Gastroesophageal sphincter (tissue), 4 donors: ENCODE data around the gene LDB1. TPM values are rescaled to one million over a fixed set of nuclear protein-coding genes. Genes with fewer than 3 reads are reported as not detected.

Experiments used
- ATAC-seq: fragments of 150-250 bp; one replicate; pipeline ENCODE4 v1.9.1; 2016; ENCODE audit warnings: mild to moderate bottlenecking, moderate library complexity
- H3K27ac ChIP-seq, 4 donors: fragments of 200-600 bp; sonication (generic) in 3 of 4; 1 replicate in 3 of 4; 2 replicates in 1 of 4; pipeline ENCODE4 v1.5.1; 2016 to 2019
- H3K27me3 ChIP-seq: fragments of 200-600 bp; sonication (generic); one replicate; pipeline ENCODE4 v1.5.1; 2019
- H3K36me3 ChIP-seq, 2 donors: fragments of 200-600 bp; sonication (generic); one replicate each; pipeline ENCODE4 v1.5.1; 2019; ENCODE audit warnings: control low read depth in 1 of 2
- H3K4me1 ChIP-seq, 3 donors: fragments of 200-600 bp; sonication (generic); 1 replicate in 2 of 3; 2 replicates in 1 of 3; pipeline ENCODE4 v1.5.1; 2016 to 2019; ENCODE audit warnings: control low read depth in 2 of 3
- H3K4me3 ChIP-seq, 2 donors: fragments of 200-600 bp; sonication (generic); one replicate each; pipeline ENCODE4 v1.5.1; 2019; ENCODE audit warnings: mild to moderate bottlenecking in 1 of 2, moderate library complexity in 1 of 2
- H3K9me3 ChIP-seq, 3 donors: fragments of 200-600 bp; sonication (generic); one replicate each; pipeline ENCODE4 v1.5.1; 2017 to 2019; ENCODE audit warnings: control low read depth in 2 of 3
- EP300 ChIP-seq: sonication (generic); formaldehyde crosslinking; IDR thresholded peaks from one replicate; pipeline ENCODE4 v1.6.1; 2017; ENCODE audit warnings: antibody characterized with exemption, mild to moderate bottlenecking
- POLR2A ChIP-seq, 2 donors: fragments of 450-650 bp; IDR thresholded peaks; one replicate each; pipeline ENCODE4 v1.6.1; 2017; ENCODE audit warnings: antibody characterized with exemption in 2 of 2, mild to moderate bottlenecking in 2 of 2, moderate library complexity in 1 of 2
- POLR2AphosphoS5 ChIP-seq: sonication (generic); formaldehyde crosslinking; IDR thresholded peaks from one replicate; pipeline ENCODE4 v1.6.1; 2017; ENCODE audit warnings: antibody characterized with exemption
- WGBS, 2 donors: methylation state at CpG; one replicate each; pipeline ENCODE4 v1.1.5; 2018; ENCODE audit warnings: low coverage in 1 of 2; 5-methylcytosine and 5-hydroxymethylcytosine counted together
- total RNA-seq, 4 donors: library from RNA; depleted of rRNA; stranded (reverse); fragments of >200 nt; gene quantifications; one replicate each; pipeline ENCODE4 v1.1.0, GENCODE V29; 2016
- TF ChIP-seq, protein P1 (sequence below), 4 experiments: fragments of 200-600 bp in 2 of 4; fragments of 450-650 bp in 2 of 4; sonication (generic) in 1 of 4; IDR thresholded peaks; one replicate each; pipeline ENCODE4 v1.5.1; 2017 to 2019; ENCODE audit warnings: antibody characterized with exemption in 4 of 4, mild to moderate bottlenecking in 2 of 4, moderate library complexity in 2 of 4

The LDB1 gene
- total RNA-seq, 4 donors from 2014 or later = 43.7 to 92.0 (median 60.4) TPM

DNA sequence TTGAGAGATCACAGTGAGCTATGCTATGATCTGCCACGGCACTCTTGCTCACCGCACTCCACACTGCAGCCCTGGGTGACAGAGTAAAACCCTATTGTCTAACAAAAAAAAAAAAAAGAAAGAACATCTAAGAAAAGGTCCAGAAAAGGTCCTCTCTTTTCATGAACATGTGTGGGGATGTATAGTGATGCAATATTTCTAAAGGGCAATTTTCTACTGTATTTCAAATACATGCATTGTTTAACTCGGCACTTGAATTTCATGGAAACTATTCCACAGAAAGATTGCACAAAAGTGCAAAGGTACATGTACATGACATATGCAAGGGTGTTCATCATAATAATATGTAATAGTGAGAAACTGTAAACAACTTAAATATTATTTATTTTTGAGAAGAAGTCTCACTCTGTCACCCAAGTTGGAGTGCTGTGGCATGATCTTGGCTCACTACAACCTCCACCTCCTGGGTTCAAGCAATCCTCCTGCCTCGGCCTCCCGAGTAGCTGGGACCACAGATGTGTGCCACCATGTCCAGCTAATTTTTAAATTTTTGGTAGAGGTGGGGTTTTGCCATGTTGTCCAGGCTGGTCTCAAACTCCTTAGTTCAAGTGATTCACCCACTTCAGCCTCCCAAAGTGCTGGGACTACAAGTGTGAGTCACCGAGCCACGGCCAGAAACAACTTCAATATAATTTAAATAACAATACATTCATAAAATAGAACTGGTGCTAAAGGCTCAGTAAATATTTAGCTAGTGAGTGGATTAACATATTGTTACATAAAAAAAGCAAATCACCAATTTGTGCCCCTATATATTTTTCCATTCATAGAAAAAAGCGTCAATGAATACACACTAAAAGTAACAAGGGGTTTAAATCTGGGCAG, 11.4 kb upstream of the LDB1 start:
- H3K36me3 ChIP-seq = no peaks in the 10 kb centered on the region
- H3K4me3 ChIP-seq = no peak overlapping the region
- peaks cover 0 to 38% (median 16%) of the 10 kb centered on the region in 3 donors for H3K4me1 ChIP-seq
- no peak for ATAC-seq
- no peaks in the 10 kb centered on the region for H3K27me3 ChIP-seq
- TF ChIP-seq POLR2A (IDR thresholded peaks at IDR 0.05) = no peak
- no peak for TF ChIP-seq POLR2AphosphoS5
- TF ChIP-seq, protein P1, sequence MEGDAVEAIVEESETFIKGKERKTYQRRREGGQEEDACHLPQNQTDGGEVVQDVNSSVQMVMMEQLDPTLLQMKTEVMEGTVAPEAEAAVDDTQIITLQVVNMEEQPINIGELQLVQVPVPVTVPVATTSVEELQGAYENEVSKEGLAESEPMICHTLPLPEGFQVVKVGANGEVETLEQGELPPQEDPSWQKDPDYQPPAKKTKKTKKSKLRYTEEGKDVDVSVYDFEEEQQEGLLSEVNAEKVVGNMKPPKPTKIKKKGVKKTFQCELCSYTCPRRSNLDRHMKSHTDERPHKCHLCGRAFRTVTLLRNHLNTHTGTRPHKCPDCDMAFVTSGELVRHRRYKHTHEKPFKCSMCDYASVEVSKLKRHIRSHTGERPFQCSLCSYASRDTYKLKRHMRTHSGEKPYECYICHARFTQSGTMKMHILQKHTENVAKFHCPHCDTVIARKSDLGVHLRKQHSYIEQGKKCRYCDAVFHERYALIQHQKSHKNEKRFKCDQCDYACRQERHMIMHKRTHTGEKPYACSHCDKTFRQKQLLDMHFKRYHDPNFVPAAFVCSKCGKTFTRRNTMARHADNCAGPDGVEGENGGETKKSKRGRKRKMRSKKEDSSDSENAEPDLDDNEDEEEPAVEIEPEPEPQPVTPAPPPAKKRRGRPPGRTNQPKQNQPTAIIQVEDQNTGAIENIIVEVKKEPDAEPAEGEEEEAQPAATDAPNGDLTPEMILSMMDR (IDR thresholded peaks at IDR 0.05) = no peak
- no peak for TF ChIP-seq EP300
- H3K9me3 ChIP-seq = no peaks in the 10 kb centered on the region
- WGBS, 2 donors = 82 to 98% methylated on average over 5 to 8 of the region's 8 CpGs
- peak overlapping the region in 2 of 4 donors; percentile 89 to 93 for H3K27ac ChIP-seq

DNA sequence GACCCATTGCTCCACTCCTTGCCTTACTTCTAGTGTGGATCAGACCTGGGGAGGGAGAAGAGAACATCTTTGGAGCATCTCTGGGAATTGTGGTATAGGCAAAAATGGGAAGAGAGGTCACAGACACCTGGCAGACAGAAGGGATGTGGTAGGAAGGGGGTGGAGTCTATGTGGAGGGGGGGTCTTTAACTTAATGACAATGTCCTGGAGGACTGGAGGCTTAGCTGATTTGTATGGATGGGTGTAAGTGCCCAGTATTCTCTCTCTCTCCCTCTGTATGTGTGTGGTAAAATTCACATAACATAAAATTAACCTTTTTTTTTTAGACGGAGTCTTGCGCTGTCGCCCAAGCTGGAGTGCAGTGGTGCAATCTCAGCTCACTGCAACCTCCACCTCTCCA, 3.1 kb upstream of the LDB1 start:
- 89% methylated on average over 3 of the region's 3 CpGs; no CpG with 5 or more reads in 1 of the 2 donors for WGBS, 2 donors
- no peaks in the 10 kb centered on the region for H3K36me3 ChIP-seq
- no peak for ATAC-seq
- H3K4me3 ChIP-seq = no peak overlapping the region
- no peaks in the 10 kb centered on the region for H3K9me3 ChIP-seq
- no peaks in the 10 kb centered on the region for H3K27me3 ChIP-seq
- TF ChIP-seq POLR2AphosphoS5 (no peak), POLR2A (IDR thresholded peaks at IDR 0.05) (no peak), EP300 (no peak)
- TF ChIP-seq, protein P1 (IDR thresholded peaks at IDR 0.05) = no peak
- H3K27ac ChIP-seq = peak overlapping the region in 3 of 4 donors; percentile 98 to 99 (median 99)
- H3K4me1 ChIP-seq = peaks cover 0 to 38% (median 18%) of the 10 kb centered on the region in 3 donors

DNA sequence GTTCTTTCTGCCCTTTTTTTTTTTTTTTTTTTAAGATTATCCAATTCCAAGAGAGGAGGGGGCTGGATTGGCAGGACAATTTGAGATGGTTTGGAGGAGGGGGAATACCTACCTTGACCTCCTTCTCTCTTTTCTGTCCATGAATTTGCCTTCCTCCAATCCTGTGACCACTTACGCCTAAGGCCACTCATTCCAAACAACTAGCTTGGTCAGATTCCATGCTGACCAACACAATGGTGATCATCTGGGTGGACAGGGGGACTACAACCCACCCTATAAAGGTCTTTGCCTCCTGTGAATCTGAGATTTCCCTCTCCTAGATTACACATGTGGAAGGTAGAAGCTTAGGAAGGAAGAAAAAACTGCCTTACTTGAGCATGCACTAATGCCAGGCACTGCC, 2.3 kb upstream of the LDB1 start:
- no peaks in the 10 kb centered on the region for H3K27me3 ChIP-seq
- TF ChIP-seq EP300 = no peak
- TF ChIP-seq, protein P1 (IDR thresholded peaks at IDR 0.05) = no peak
- no peak for TF ChIP-seq POLR2AphosphoS5
- TF ChIP-seq POLR2A (IDR thresholded peaks at IDR 0.05) = no peak
- H3K36me3 ChIP-seq = no peaks in the 10 kb centered on the region
- WGBS, 2 donors = 100% methylated on average over 1 of the region's 1 CpG
- peak overlapping the region; percentile 98 to 99 (median 99) for H3K27ac ChIP-seq
- H3K4me1 ChIP-seq = peaks cover 0 to 46% (median 26%) of the 10 kb centered on the region in 3 donors
- H3K9me3 ChIP-seq = no peaks in the 10 kb centered on the region
- no peak for ATAC-seq
- no peak overlapping the region for H3K4me3 ChIP-seq

DNA sequence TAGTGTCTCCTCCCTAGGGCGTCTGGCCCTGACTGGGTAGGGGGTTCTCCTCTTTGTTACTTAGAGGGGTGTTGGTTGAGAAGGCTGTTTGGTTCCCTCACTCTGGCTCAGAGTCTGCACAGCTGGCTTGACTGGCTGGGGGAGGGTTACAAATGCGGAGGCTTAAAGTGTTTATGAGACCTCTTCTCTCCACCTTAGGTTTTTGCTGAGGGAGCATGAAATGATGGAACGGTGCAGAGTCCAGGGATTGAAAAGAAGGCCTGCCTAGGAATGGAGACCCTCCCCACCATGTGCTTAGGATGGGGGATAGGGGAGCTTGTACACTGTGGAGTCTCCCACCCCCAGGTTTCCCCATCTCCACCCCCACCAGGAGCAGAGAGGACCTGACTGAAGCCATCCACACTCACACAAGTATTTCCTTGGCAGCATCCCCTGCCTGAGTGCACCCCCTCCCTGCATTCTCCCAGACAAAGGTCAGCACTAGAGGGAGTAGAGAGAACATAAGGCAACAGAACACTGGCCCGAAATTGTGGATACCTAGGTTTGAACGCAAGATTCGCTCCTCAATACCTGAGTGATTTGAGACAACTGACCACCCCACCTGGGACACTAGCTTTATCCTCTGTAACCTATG, 1.7 kb upstream of the LDB1 start:
- WGBS, 2 donors = 12 to 23% methylated on average over 4 to 6 of the region's 6 CpGs
- ATAC-seq = no peak
- H3K9me3 ChIP-seq = no peaks in the 10 kb centered on the region
- no peaks in the 10 kb centered on the region for H3K27me3 ChIP-seq
- H3K36me3 ChIP-seq = no peaks in the 10 kb centered on the region
- peak overlapping the region; percentile 98 to 99 (median 99) for H3K27ac ChIP-seq
- peak overlapping the region in 1 of 2 donors; percentile 69 for H3K4me3 ChIP-seq
- no peak for TF ChIP-seq POLR2A (IDR thresholded peaks at IDR 0.05)
- TF ChIP-seq POLR2AphosphoS5 = peak; percentile 74
- TF ChIP-seq, protein P1 (IDR thresholded peaks at IDR 0.05) = peak in 3 of 4 experiments; percentile 37 to 52 (median 47)
- no peak for TF ChIP-seq EP300
- H3K4me1 ChIP-seq = peaks cover 0 to 52% (median 30%) of the 10 kb centered on the region in 3 donors
